Raji (cell line): ENCODE results near the gene DNAAF3.

Experiments
- POLR2A ChIP-seq: IDR thresholded peaks from 2 replicates; pipeline ENCODE4 v1.6.1; 2011; ENCODE audit warnings: low read depth, low read length, control low read depth; ENCODE audit not compliant: insufficient read depth

Gene DNAAF3

DNA sequence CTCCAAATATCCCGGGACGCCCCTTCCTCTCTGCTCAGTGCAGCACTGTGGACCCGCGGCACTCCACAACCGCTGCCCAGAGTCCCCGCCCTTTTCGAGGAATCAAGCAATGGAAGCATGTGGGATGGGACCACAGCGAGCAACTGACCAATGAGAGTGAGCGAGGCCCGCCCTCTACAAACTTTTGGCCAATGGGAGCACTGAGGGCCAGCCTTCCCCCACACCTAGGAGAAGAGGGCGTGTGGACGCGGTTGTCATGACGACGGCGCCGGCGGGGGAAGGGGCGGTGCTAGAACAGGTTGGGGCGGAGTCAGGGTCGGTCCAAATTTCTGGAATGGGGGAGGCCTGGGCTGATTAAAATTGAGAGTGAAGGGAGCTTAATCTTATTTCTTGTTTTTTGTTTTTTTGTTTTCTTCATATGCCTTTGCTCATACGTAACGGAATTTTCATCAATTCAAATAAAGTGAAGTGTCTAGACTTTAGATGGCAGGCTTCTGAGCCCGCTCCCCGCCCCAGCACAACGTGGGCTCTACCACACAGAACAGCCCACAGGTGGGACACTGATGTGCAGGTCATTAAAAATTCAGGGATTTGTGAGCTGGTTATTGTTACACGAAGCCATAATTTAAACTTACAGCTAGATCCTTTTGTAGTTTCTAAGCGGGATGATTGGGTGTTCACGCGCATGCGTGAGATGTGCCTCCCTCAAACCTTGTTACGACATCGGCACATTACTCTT is at the start of gene DNAAF3:
Gene DNAAF3 (minus strand): TSS at position 84 of the 739 bp plus-strand sequence. CDS start 200 bp downstream, outside the sequence.
- no peak for TF ChIP-seq POLR2A

DNA sequence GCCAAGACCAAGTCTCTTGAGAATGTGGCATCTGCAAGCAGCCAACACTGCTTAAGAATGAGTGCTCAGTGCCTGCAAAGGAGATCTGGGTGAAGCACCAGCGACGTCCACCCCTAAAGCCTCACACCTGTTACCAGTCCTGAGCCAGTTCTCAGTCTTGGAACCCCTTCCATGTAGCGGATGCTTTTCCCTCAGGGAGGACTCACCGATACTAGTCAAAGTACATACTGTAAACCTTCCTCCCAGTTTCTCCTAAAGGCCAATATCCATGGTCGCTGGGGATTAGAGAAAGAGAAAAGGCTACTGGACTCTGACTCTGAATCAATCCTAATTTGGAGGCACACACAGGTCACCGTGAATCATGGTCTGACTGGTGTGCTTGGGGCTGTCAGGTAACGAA is 47.1 kb upstream of the DNAAF3 start:
- TF ChIP-seq POLR2A, result no peak

DNA sequence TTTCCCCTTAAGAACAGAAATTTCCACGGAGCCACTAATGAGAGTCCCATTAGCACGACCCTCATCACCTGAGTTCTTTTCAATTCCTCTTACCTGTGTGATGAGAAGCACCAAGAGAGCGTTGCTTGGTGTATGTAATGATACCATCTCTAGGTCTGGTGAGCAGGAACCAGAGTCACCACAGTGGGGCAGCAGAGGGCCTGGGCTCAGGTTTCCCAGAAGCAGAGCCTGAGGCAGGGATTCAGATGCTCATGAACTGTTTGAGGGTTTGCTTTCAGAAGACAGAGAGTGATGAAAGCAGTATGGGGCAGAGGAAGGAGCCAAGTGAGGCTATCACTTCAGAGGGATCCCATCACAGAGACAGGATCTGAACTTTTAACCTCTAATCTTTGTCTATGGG is 46.0 kb upstream of the DNAAF3 start:
- TF ChIP-seq POLR2A, result no peak

DNA sequence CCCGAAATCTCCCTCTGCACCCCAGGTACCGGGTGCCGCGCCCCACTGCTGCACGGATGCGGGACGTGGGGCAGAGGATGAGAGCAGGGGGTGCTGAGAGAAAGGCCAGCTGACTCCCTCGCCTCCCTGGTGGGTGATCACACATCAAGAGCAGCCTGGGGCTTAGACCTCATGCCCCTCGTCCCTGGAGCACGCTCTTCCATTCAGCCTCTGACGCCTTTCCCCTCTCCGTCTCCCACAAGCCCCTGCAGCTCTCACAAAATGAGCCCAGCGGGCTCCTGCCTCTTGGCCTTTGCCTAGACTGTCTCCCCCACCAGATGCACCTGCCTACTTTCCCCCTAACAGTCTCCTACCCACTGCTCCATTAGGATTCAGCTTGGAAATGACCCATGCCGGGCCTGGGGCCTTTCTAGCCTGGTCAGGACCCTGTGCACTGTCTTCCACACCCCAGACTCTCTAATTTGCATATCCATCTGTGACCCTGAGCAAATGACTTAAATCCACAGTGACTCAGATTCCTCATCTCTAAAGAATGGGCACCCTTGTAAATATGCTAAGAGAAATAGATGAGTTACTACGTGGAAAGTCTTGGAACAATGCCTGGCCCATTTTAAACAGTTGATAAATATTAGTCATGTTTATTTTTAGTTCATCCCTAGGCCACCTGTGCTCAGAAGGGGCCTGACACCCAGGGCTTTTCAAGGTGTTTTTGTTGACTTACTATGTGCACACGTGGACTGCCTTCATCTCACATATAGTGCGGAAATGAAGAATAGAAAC is 43.5 kb upstream of the DNAAF3 start:
- no peak for TF ChIP-seq POLR2A

DNA sequence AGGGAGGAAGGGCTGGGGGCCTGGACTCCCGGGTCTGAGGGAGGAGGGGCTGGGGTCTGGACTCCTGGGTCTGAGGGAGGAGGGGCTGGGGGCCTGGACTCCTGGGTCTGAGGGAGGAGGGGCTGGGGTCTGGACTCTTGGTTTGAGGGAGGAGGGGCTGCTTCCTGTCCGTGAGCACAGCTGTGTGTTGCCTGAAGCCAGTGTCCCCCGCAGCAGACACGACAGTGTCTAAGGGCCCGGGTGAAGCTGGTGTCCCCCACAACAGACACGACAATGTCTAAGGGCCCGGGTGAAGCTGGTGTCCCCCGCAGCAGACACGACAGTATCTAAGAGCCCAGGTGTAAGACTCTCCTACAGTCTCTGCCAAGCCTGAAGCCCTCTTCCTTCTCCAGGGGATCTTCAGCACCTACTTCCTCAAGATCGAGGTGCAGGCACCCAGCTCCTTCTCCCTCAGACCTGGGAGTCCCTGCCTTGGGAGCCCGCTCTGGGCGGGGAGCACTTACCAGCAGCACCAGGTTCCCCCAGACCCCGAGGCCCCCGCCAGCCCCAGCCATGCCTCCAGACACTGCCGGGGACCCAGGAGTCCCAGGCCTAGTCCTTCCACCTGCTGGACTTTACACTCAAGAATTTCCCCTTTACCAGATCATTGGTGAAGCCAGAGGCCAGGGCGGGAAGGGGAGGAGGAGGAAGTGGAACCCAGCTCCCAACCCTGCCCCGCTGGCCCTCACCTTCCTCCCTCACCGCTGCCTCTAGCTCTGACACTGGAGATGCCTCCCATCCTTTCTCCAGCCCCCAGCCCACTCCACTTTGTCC is 42.7 kb upstream of the DNAAF3 start, which contains the start of gene PTPRH:
Gene PTPRH (minus strand): TSS at position 622 of the 813 bp plus-strand sequence. CDS start 68 bp downstream, at position 554.
- TF ChIP-seq POLR2A, result no peak

DNA sequence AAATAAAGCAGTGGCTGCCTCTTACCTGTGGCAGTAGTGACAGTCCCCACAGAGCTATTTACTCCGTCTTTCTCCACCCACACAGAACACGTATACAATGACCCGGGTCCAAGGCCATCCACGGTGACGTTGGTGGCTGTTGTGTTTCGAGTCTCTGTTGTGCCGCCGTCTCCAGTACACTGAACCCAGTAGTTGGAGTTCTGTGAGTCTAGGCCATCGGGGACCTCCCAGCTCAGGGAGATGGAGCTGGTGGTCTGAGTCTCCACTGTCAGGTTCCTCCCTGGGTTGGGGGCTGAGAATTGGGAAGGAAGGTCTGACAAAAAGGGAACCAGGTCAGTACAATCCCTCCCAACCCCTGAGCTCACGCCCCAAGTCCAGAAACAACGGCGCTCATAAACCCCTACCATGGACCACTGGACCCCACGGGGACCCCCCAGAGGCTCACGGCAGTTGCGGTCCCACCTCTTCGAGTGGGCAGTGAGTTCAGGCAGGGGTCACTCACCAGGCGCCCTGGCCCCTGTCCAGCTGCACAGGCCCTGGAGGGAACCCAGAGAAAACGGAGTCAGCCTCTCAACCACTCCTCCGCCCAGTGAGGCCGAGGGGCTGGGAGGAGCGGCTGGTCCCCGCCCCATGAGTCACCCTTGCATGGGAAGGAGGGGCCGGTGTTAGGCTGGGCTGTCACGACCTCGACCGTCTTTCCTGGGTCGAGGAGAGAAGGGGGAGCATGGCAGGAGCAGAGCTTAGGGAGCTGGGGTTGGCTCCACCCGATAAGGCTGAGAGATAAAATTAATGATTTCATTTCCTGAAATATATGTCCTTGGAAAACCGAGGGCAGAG is 40.5 kb upstream of the DNAAF3 start:
- TF ChIP-seq POLR2A, result no peak

DNA sequence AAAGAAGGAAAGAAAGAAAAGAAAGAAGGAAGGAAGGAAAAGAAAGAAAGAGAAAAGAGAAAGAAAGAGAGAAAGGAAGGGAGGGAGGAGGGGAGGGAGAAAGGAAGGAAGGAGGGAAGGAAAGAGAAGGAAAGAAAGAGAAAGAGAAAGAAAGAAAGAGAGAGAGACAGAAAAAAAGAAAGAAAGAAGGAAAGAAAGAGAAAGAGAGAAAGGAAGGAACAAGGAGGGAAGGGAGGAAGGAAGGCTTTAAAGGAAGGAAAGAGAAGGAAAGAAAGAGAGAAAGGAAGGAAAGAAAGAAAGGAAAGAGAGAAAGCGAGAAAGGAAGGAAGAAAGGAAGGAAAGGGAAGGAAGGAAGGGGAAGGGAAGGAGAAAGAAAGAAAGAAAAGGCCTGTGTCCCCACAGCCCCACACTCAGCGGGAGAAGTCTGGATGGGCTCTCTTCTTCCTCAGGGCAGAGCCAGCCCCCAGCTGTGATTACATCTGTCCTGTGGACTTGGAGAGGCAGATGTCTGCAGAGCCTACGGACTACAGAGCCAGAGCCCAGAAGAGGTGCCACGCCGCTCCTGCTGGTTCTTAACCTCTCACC is 33.3 kb upstream of the DNAAF3 start:
- TF ChIP-seq POLR2A, result no peak

DNA sequence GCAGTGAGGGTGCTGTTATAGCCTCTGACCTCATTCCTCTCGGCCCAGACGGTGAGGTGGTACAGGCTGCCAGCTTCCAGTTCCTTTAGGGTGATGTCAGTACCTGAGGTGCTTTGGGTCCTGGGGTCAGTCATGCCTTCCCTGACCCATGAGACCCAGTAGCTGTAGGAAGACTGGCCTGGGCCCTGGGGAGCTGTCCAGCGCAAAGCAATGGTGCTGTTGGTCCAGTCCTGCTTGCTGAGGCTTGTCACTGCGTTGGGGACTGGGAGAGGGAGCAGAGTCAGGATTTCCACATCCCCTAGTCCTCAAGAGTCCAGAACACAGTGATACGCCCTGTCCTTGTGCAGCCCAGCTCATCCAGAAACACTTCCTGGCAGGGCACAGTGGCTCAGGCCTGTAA is 32.2 kb upstream of the DNAAF3 start:
- TF ChIP-seq POLR2A, result no peak

DNA sequence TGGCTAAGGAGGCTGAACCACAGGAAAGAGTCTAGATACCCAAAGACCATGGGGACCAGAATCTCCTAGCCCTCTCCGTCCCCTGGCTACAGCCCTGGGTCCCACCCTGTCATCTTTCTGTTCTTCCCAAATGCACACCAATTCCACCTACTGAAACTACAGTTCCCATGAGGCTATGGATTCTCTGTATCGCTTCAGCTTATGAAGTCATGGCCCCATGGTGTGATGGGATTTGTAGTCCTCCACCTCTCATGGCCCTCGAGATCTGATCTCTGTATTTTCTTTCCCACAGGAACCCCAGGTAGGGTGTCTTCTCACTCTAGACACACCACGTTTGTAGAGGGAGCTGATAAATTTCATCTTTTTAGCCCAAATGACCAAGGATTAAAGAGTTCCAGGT is 31.1 kb upstream of the DNAAF3 start:
- TF ChIP-seq POLR2A, result no peak

DNA sequence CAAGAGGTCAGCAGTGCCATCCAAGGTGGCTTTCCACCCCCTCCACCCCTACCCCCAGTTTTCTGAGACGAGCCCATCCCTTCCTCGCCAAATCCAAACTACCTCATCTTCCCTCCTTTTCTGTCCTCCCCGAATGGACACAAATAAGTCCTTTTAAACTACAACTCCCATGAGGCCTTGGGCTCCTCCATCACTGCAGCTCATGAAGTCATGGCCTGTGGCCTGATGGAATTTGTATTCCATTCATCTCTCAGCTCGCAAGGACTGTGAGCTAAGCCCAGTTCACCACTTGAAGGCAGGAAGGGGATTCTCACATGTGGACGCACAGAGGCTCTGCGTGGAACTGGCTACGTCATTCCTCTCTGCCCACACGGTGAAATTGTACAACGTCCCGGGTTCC is 30.4 kb upstream of the DNAAF3 start:
- no peak for TF ChIP-seq POLR2A

DNA sequence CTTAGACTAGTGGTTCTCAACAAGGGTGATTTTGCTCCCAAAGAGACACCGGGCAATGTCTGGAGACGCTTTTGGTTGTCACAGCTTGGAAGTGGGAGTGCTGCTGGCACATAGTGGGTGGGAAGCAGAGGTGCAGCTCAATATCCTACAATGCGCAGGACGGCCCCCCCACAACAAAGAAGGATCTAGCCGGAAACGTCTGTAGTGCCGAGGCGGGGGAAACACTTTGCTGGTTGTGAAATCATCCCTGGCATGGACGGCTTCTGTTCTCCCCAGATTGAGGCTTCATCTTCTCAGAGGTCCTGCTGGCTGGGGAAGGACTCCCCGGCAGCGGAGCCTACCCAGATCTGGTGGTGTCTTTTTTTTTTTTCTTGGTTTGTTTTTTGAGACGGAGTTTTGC is 27.1 kb upstream of the DNAAF3 start:
- TF ChIP-seq POLR2A, result no peak

DNA sequence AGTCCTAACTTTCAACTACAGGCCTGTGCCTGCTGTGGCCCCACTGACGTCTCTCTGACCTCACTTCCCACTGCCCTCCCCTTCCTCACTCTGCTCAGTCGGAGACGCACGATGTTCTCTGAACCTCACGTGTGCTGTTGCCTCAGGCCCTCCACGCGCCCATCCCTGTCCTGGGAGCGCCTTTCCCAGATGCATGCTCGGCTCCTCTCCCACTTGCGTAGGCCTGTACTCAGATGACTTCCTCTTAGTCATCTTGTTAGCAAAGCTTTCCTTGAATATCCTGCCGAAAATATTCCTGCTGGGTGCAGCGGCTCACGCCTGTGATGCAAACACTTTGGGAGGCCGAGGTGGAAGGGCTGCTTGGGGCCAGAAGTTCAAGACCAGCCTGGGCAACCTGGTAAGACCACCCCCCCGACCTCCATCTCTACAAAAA is 23.0 kb upstream of the DNAAF3 start:
- TF ChIP-seq POLR2A, result no peak

DNA sequence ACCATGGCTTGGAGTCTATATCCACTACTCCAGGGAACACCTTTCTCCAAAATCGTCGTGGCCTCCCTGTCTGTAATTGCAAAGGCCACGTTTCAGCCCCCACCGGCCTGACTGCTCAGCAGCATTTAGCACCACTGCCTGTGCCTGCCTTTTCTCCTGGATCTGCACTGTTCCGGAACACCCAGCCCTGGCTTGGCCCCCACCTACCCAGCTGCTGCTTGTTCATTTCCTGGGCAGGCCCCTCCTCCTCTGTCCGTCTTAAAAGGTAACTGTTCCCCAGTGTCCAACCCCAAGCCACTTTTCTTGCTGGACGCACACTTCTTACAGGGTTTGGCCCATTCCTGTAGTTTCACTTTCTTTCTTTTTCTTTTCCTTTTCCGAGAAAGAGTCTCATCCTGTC is 22.2 kb upstream of the DNAAF3 start:
- TF ChIP-seq POLR2A, result no peak

DNA sequence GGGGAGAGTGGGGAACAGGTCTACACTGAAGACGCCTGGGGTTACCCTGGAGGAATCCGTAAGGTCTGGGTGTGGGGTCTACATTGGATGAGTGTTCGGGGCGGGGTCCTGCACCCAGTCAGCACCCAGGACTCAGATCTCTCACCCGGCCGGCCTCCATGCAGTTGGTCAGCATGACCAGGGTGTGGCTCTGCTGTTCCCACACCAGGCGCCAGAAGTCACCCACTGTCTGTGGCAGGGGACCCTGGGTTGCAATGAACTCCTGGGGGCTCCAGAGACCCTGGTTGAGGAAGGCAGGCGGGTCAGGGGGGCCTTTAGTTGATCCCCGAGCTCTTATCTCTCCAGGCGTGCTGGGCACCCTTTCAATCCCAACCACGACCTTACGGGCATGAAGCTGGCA is 19.7 kb upstream of the DNAAF3 start:
- TF ChIP-seq POLR2A, result no peak
